ENCODE measurements around the gene PIK3IP1.

GRCh38 chr22:31323578-31324550, 31.6 kb upstream of the PIK3IP1 start:
- TF ChIP-seq CTCF (IDR thresholded peaks at IDR 0.05) (no peak), EZH2phosphoT487 (IDR thresholded peaks at IDR 0.05) (no peak), EZH2 (IDR thresholded peaks at IDR 0.05) (no peak)
